ENCODE measurements around the gene RIN3.

- TF ChIP-seq, protein P1, sequence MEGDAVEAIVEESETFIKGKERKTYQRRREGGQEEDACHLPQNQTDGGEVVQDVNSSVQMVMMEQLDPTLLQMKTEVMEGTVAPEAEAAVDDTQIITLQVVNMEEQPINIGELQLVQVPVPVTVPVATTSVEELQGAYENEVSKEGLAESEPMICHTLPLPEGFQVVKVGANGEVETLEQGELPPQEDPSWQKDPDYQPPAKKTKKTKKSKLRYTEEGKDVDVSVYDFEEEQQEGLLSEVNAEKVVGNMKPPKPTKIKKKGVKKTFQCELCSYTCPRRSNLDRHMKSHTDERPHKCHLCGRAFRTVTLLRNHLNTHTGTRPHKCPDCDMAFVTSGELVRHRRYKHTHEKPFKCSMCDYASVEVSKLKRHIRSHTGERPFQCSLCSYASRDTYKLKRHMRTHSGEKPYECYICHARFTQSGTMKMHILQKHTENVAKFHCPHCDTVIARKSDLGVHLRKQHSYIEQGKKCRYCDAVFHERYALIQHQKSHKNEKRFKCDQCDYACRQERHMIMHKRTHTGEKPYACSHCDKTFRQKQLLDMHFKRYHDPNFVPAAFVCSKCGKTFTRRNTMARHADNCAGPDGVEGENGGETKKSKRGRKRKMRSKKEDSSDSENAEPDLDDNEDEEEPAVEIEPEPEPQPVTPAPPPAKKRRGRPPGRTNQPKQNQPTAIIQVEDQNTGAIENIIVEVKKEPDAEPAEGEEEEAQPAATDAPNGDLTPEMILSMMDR (IDR thresholded peaks at IDR 0.05) = no peak
- no peak for TF ChIP-seq POLR2AphosphoS5 (IDR thresholded peaks at IDR 0.05)
- no peak for TF ChIP-seq POLR2A (IDR thresholded peaks at IDR 0.05)
Measured at GRCh38 chr14:92591346-92591745, 77.8 kb downstream of the RIN3 start.

All from gastroesophageal sphincter (tissue), 3 donors.